H1 (cell line): ENCODE results near the gene FOXQ1. TPM values are rescaled to one million over a fixed set of nuclear protein-coding genes. Genes with fewer than 3 reads are reported as not detected.

Experiments used
- CTCF ChIA-PET: fragments of 300-600 bp; sonication (Branson Sonifier 250); formaldehyde crosslinking; loops from one replicate; lab custom pipeline; 2021; ENCODE audit not compliant: partially characterized antibody; lab: Charles Lee
- POLR2A ChIA-PET: fragments of 300-600 bp; sonication (Branson Sonifier 250); formaldehyde crosslinking; loops from one replicate; lab custom pipeline; 2021; ENCODE audit warnings: inconsistent platforms; ENCODE audit not compliant: partially characterized antibody; lab: Charles Lee
- DNase-seq, 2 experiments: peaks; one replicate each; pipeline versions ENCODE4 v3.0.0 to v3.0.0-alpha.2; 2010 to 2022; ENCODE audit warnings: low spot score in 2 of 2, low read depth in 1 of 2, mixed read lengths in 1 of 2
- FAIRE-seq: peaks from 2 replicates; lab custom pipeline; 2011; peaks lifted over from hg19 to GRCh38; lab: Jason Lieb, UNC
- H2AFZ ChIP-seq: 2 replicates; pipeline ENCODE4 v1.8.1; 2012; ENCODE audit warnings: low read length, inconsistent platforms
- H2AK5ac ChIP-seq: 2 replicates; pipeline ENCODE4 v1.6.1; 2013; ENCODE audit warnings: low read depth, low read length
- H2BK120ac ChIP-seq: replicated peaks from 2 replicates; pipeline ENCODE3; 2013; ENCODE audit warnings: low read depth, low read length, inconsistent platforms
- H2BK12ac ChIP-seq: 2 replicates; pipeline ENCODE4 v1.6.1; 2013; ENCODE audit warnings: low read depth, low read length
- H2BK15ac ChIP-seq: 2 replicates; pipeline ENCODE4 v1.6.1; 2013; ENCODE audit warnings: low read length
- H2BK20ac ChIP-seq: 2 replicates; pipeline ENCODE4 v1.6.1; 2013; ENCODE audit warnings: low read length
- H2BK5ac ChIP-seq: 2 replicates; pipeline ENCODE4 v1.6.1; 2013; ENCODE audit warnings: low read depth, low read length
- H3K14ac ChIP-seq: 2 replicates; pipeline ENCODE4 v1.6.1; 2013; ENCODE audit warnings: inconsistent platforms; ENCODE audit not compliant: insufficient read length
- H3K18ac ChIP-seq: 2 replicates; pipeline ENCODE4 v1.6.1; 2013; ENCODE audit warnings: low read length; ENCODE audit errors: extremely low read depth
- H3K23ac ChIP-seq: 2 replicates; pipeline ENCODE4 v1.6.1; 2013; ENCODE audit warnings: inconsistent platforms; ENCODE audit not compliant: insufficient read length
- H3K23me2 ChIP-seq: 2 replicates; pipeline ENCODE4 v1.6.1; 2013; ENCODE audit warnings: low read depth, low read length
- H3K27ac ChIP-seq: 2 replicates; pipeline ENCODE4 v1.6.1; 2011; ENCODE audit warnings: low read depth, low read length, inconsistent platforms
- H3K27me3 ChIP-seq, 4 experiments: replicated peaks in 1 of 4; 1 replicate in 1 of 4; 2 replicates in 3 of 4; pipeline versions ENCODE4 v1.6.1 to v1.8.1; 2011 to 2013; ENCODE audit warnings: low read length in 3 of 4, mild to moderate bottlenecking in 3 of 4, inconsistent platforms in 2 of 4, mixed read lengths in 2 of 4, moderate library complexity in 1 of 4; ENCODE audit not compliant: control insufficient read depth in 3 of 4, insufficient read depth in 3 of 4; ENCODE audit errors: extremely low read depth in 1 of 4
- H3K36me3 ChIP-seq, 4 experiments: 2 replicates each; pipeline versions ENCODE4 v1.6.1 to v1.8.1; 2011 to 2013; ENCODE audit warnings: mild to moderate bottlenecking in 4 of 4, low read length in 3 of 4, moderate library complexity in 2 of 4, control low read depth in 1 of 4, inconsistent platforms in 1 of 4; ENCODE audit not compliant: insufficient read depth in 4 of 4, control insufficient read depth in 2 of 4
- H3K4ac ChIP-seq: replicated peaks from 2 replicates; pipeline ENCODE3; 2013; ENCODE audit warnings: low read length, low read depth, mixed read lengths, inconsistent platforms; ENCODE audit not compliant: insufficient read length
- H3K4me1 ChIP-seq, 4 experiments: replicated peaks in 1 of 4; 1 replicate in 1 of 4; 2 replicates in 3 of 4; pipeline versions ENCODE4 v1.6.1 to v1.8.1; 2011 to 2013; ENCODE audit warnings: low read length in 3 of 4, inconsistent platforms in 2 of 4, mixed read lengths in 1 of 4; ENCODE audit not compliant: insufficient read depth in 4 of 4, control insufficient read depth in 3 of 4
- H3K4me2 ChIP-seq, 2 experiments: 2 replicates each; pipeline versions ENCODE4 v1.6.1 to v1.8.1; 2011 to 2013; ENCODE audit warnings: low read depth in 2 of 2, low read length in 2 of 2, control low read depth in 1 of 2, inconsistent platforms in 1 of 2, mild to moderate bottlenecking in 1 of 2; ENCODE audit not compliant: insufficient read depth in 1 of 2
- H3K4me3 ChIP-seq, 4 experiments: fragments of 200-600, 300-600 bp in 1 of 4; sonication (generic), shearing (Covaris generic), sonication (Bioruptor Twin) in 1 of 4; 2 replicates each; pipeline versions ENCODE4 v1.5.1 to v1.8.1; 2011 to 2016; ENCODE audit warnings: low read length in 4 of 4, low read depth in 3 of 4, control low read depth in 2 of 4, inconsistent platforms in 2 of 4, mild to moderate bottlenecking in 2 of 4, mixed read lengths in 1 of 4, moderate library complexity in 1 of 4; ENCODE audit not compliant: insufficient read depth in 2 of 4; ENCODE audit errors: extremely low read depth in 1 of 4
- H3K56ac ChIP-seq: replicated peaks from 2 replicates; pipeline ENCODE3; 2013; ENCODE audit warnings: low read depth, mild to moderate bottlenecking, mixed read lengths, low read length, inconsistent platforms; ENCODE audit not compliant: insufficient read length
- H3K79me1 ChIP-seq: 2 replicates; pipeline ENCODE4 v1.6.1; 2013; ENCODE audit warnings: low read depth, low read length, control low read depth
- H3K79me2 ChIP-seq, 2 experiments: 2 replicates each; pipeline versions ENCODE4 v1.6.1 to v1.8.1; 2012 to 2013; ENCODE audit warnings: low read length in 2 of 2, mild to moderate bottlenecking in 2 of 2, inconsistent platforms in 1 of 2; ENCODE audit not compliant: insufficient read depth in 2 of 2, control insufficient read depth in 1 of 2
- H3K9ac ChIP-seq, 4 experiments: replicated peaks in 1 of 4; 1 replicate in 1 of 4; 2 replicates in 3 of 4; pipeline versions ENCODE4 v1.6.1 to v1.8.1; 2011 to 2013; ENCODE audit warnings: low read depth in 3 of 4, low read length in 3 of 4, control low read depth in 2 of 4, mild to moderate bottlenecking in 2 of 4, moderate library complexity in 2 of 4, inconsistent platforms in 1 of 4; ENCODE audit errors: extremely low read depth in 1 of 4
- H3K9me3 ChIP-seq, 2 experiments: 2 replicates each; pipeline versions ENCODE4 v1.6.1 to v1.8.1; 2012 to 2013; ENCODE audit warnings: mild to moderate bottlenecking in 2 of 2, moderate library complexity in 2 of 2, control low read depth in 1 of 2, inconsistent platforms in 1 of 2, low read depth in 1 of 2, low read length in 1 of 2, mixed read lengths in 1 of 2; ENCODE audit not compliant: insufficient read depth in 2 of 2
- H4K20me1 ChIP-seq, 2 experiments: replicated peaks in 1 of 2; 2 replicates each; pipeline versions ENCODE3 to v1.8.1; 2011 to 2013; ENCODE audit warnings: inconsistent platforms in 2 of 2, low read length in 2 of 2, mild to moderate bottlenecking in 1 of 2; ENCODE audit not compliant: insufficient read depth in 2 of 2, control insufficient read depth in 1 of 2
- H4K5ac ChIP-seq: 2 replicates; pipeline ENCODE4 v1.6.1; 2013; ENCODE audit warnings: low read length, low read depth, mixed read lengths, inconsistent platforms; ENCODE audit not compliant: insufficient read length
- H4K8ac ChIP-seq: 2 replicates; pipeline ENCODE4 v1.8.0; 2013; ENCODE audit warnings: mild to moderate bottlenecking, moderate library complexity, low read length, inconsistent platforms; ENCODE audit not compliant: insufficient read depth; ENCODE audit errors: extremely low read depth
- H4K91ac ChIP-seq: replicated peaks from 2 replicates; pipeline ENCODE3; 2013; ENCODE audit warnings: low read length, mixed read lengths, inconsistent platforms; ENCODE audit not compliant: insufficient read length
- RXRA ChIP-seq: IDR thresholded peaks from 2 replicates; pipeline ENCODE4 v1.6.1; 2011; ENCODE audit warnings: low read depth, mild to moderate bottlenecking, low read length, moderate library complexity; ENCODE audit not compliant: insufficient read depth
- SIRT6 ChIP-seq: IDR thresholded peaks from one replicate; pipeline ENCODE4 v1.7.1; 2012; ENCODE audit warnings: low read length, inconsistent platforms
- SP1 ChIP-seq: IDR thresholded peaks from 2 replicates; pipeline ENCODE4 v1.6.1; 2011; ENCODE audit warnings: low read depth, low read length
- WGBS, 2 experiments: shearing (Covaris generic) in 1 of 2; methylation state at CpG; one replicate each; pipeline versions ENCODE4 v1.1.6 to v1.1.7; 2013 to 2015; ENCODE audit warnings: low lambda C conversion rate in 2 of 2, mixed read lengths in 2 of 2, inconsistent platforms in 1 of 2, low coverage in 1 of 2, missing lambda C conversion rate in 1 of 2; ENCODE audit not compliant: insufficient replicate concordance in 2 of 2, insufficient coverage in 1 of 2, insufficient read length in 1 of 2; ENCODE audit errors: extremely low coverage in 1 of 2, missing lambda C conversion rate in 1 of 2; 5-methylcytosine and 5-hydroxymethylcytosine counted together
- polyA plus RNA-seq, 7 experiments: library from polyadenylated mRNA; depleted of rRNA in 3 of 7; stranded (reverse) in 5 of 7; unstranded in 2 of 7; fragments of >200 nt in 5 of 7; fragments of 200-250 nt in 2 of 7; gene quantifications; 1 replicate in 5 of 7; 2 replicates in 1 of 7; 4 replicates in 1 of 7; pipeline versions ENCODE4 v1.2.1 to v1.2.3, GENCODE V29; 2011 to 2013; ENCODE audit warnings: missing spikeins in 2 of 7, mixed read lengths in 2 of 7
- total RNA-seq: library from RNA; stranded (reverse); fragmentation: NEBNext Ultra II Directional; extraction: Animal tissue kit (Norgen Biotek cat#: 25700); gene quantifications from 2 replicates; pipeline ENCODE4 v1.2.1, GENCODE V29; 2021

FOXQ1 gene
- total and polyA plus RNA-seq, 2 of the 8 experiments (the other 6 are each of a cell fraction or from before 2014, with no cell fraction given): 0.03 TPM; not detected in 1

DNA sequence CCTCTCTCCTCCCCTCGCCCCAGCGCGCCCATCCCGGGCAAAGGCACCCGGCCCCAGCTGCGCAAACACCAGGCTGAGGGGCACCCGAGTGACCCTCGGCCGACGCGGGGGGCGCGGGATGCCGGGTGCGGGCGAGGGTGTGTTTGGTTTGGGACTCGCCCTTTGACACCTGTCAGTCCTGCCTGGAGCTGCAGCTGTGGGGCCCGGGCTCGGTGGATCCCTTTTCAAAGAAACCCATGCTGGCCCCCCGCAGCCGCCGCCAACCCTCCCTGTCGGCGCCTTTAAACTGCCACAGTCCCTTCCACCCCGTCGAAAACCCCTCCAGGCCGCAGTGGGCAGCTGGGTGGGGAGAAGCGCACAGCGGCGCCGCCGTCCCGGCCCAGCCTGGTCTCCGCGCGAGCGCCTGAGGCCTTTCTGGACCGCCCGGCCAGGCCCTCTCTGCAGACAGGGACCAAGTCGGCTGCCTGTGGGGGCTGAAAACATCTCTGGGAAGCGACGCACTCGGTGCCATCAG is 5.5 kb downstream of the FOXQ1 start:
- H2BK120ac ChIP-seq: no peak overlapping the region
- no peak overlapping the region for H3K4ac ChIP-seq
- ChIA-PET POLR2A (interaction anchor here (0.8 kb wide), 1 partner anchor 29 kb away, joined by 3 read pairs; no protein-coding TSS in a partner anchor), CTCF (interaction anchor here (1.0 to 2.0 kb wide), 2 partner anchors 19 to 80 kb away, joined by 3 to 5 read pairs; no protein-coding TSS in a partner anchor)
- 93% methylated on average over 20 of the region's 43 CpGs; no CpG with 5 or more reads in 1 of the 2 experiments for WGBS, 2 experiments
- peaks cover 6 to 13% of the 10 kb centered on the region in 2 experiments for H4K20me1 ChIP-seq
- H3K27me3 ChIP-seq: peaks cover 41 to 43% (median 43%) of the 10 kb centered on the region in 4 experiments
- H2BK20ac ChIP-seq: no peak overlapping the region
- H2BK15ac ChIP-seq: no peak overlapping the region
- DNase-seq (no peak), FAIRE-seq (no peak)
- no peak overlapping the region for H3K9ac ChIP-seq
- H3K4me3 ChIP-seq: no peak overlapping the region
- no peak overlapping the region for H4K8ac ChIP-seq
- no peak overlapping the region for H3K56ac ChIP-seq
- no peak overlapping the region for H4K91ac ChIP-seq
- H3K79me1 ChIP-seq: no peaks in the 10 kb centered on the region
- no peak overlapping the region for H4K5ac ChIP-seq
- H3K23ac ChIP-seq: no peak overlapping the region
- H3K4me2 ChIP-seq: no peak overlapping the region
- H3K14ac ChIP-seq: no peak overlapping the region
- H2BK5ac ChIP-seq: no peak overlapping the region
- no peak overlapping the region for H2AK5ac ChIP-seq
- no peak overlapping the region for H2BK12ac ChIP-seq
- peaks cover 0 to 6% (median 1%) of the 10 kb centered on the region in 4 experiments; a peak in 3 of 7 replicates for H3K4me1 ChIP-seq
- no peaks in the 10 kb centered on the region; a peak in 1 of 8 replicates for H3K36me3 ChIP-seq
- H2AFZ ChIP-seq: no peak overlapping the region
- no peak overlapping the region for H3K18ac ChIP-seq
- H3K79me2 ChIP-seq: no peaks in the 10 kb centered on the region
- H3K9me3 ChIP-seq: peaks cover 0 to 3% of the 10 kb centered on the region in 2 experiments; a peak in 1 of 4 replicates
- H3K27ac ChIP-seq: no peak overlapping the region
- H3K23me2 ChIP-seq: peaks cover 6% of the 10 kb centered on the region; the same call in 1 of the 2 replicates
- TF ChIP-seq RXRA (no peak), SIRT6 (no peak), SP1 (no peak)
